Ishikawa (cell line): ENCODE measurements around the gene ITGA5.
A peak's percentile ranks its signal among the peaks of the same experiment; 100 is the strongest.

Experiments
- CEBPB ChIP-seq: IDR thresholded peaks from 2 replicates; pipeline ENCODE4 v1.6.1; 2012
- CREB1 ChIP-seq: IDR thresholded peaks from 2 replicates; pipeline ENCODE4 v1.6.1; 2012; ENCODE audit warnings: low read depth
- EGR1 ChIP-seq: IDR thresholded peaks from 2 replicates; pipeline ENCODE4 v1.6.1; 2012
- EP300 ChIP-seq: IDR thresholded peaks from 2 replicates; pipeline ENCODE4 v1.6.1; 2012; ENCODE audit warnings: borderline replicate concordance
- FOXM1 ChIP-seq: IDR thresholded peaks from 2 replicates; pipeline ENCODE4 v1.6.1; 2012; ENCODE audit warnings: low read depth, borderline replicate concordance
- NFIC ChIP-seq: IDR thresholded peaks from 2 replicates; pipeline ENCODE4 v1.6.1; 2012
- RAD21 ChIP-seq: IDR thresholded peaks from 2 replicates; pipeline ENCODE4 v1.6.1; 2012; ENCODE audit warnings: low read depth
- TAF1 ChIP-seq: IDR thresholded peaks from 2 replicates; pipeline ENCODE4 v1.6.1; 2012; ENCODE audit warnings: low read depth, mild to moderate bottlenecking
- TCF12 ChIP-seq: IDR thresholded peaks from 2 replicates; pipeline ENCODE4 v1.6.1; 2012; ENCODE audit warnings: low read depth
- TEAD4 ChIP-seq: IDR thresholded peaks from 2 replicates; pipeline ENCODE4 v1.6.1; 2012
- YY1 ChIP-seq: IDR thresholded peaks from 2 replicates; pipeline ENCODE4 v1.6.1; 2012; ENCODE audit warnings: low read depth
- ZBTB7A ChIP-seq: IDR thresholded peaks from 2 replicates; pipeline ENCODE4 v1.6.1; 2012; ENCODE audit warnings: low read depth
- TF ChIP-seq, protein P1 (sequence below): IDR thresholded peaks from 2 replicates; pipeline ENCODE4 v1.6.1; 2012; ENCODE audit warnings: low read depth, mild to moderate bottlenecking
- TF ChIP-seq, protein P2 (sequence below): IDR thresholded peaks from 2 replicates; pipeline ENCODE4 v1.6.1; 2012
- TF ChIP-seq, protein P3 (sequence below): IDR thresholded peaks from 2 replicates; pipeline ENCODE4 v1.6.1; 2012

Gene ITGA5

DNA sequence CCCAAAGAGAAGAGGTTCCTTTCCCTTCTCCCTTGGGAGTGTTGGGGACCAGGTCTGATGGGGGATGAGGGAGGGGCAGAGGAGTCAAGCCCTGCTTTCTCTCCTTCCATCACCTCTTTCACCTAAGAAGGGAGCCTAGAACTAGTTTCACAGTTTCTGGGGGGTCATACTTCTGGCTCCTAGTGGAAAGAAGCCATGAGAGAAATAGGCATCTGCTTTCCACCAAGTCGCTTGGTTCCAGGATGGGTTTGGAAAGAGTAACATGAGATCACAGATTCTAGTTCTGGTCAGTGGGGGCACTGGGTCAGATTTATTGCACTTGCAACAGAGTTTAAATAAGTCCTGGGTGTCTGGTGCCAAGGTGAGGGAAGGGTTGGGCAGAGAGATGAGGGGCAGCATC lies 24.1 kb downstream of the ITGA5 start:
- TF ChIP-seq FOXM1 (no peak), EP300 (no peak), EGR1 (no peak), RAD21 (no peak), YY1 (no peak)
- TF ChIP-seq, protein P1, sequence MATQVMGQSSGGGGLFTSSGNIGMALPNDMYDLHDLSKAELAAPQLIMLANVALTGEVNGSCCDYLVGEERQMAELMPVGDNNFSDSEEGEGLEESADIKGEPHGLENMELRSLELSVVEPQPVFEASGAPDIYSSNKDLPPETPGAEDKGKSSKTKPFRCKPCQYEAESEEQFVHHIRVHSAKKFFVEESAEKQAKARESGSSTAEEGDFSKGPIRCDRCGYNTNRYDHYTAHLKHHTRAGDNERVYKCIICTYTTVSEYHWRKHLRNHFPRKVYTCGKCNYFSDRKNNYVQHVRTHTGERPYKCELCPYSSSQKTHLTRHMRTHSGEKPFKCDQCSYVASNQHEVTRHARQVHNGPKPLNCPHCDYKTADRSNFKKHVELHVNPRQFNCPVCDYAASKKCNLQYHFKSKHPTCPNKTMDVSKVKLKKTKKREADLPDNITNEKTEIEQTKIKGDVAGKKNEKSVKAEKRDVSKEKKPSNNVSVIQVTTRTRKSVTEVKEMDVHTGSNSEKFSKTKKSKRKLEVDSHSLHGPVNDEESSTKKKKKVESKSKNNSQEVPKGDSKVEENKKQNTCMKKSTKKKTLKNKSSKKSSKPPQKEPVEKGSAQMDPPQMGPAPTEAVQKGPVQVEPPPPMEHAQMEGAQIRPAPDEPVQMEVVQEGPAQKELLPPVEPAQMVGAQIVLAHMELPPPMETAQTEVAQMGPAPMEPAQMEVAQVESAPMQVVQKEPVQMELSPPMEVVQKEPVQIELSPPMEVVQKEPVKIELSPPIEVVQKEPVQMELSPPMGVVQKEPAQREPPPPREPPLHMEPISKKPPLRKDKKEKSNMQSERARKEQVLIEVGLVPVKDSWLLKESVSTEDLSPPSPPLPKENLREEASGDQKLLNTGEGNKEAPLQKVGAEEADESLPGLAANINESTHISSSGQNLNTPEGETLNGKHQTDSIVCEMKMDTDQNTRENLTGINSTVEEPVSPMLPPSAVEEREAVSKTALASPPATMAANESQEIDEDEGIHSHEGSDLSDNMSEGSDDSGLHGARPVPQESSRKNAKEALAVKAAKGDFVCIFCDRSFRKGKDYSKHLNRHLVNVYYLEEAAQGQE, result no peak
- TF ChIP-seq, protein P2, sequence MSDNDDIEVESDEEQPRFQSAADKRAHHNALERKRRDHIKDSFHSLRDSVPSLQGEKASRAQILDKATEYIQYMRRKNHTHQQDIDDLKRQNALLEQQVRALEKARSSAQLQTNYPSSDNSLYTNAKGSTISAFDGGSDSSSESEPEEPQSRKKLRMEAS, result no peak

DNA sequence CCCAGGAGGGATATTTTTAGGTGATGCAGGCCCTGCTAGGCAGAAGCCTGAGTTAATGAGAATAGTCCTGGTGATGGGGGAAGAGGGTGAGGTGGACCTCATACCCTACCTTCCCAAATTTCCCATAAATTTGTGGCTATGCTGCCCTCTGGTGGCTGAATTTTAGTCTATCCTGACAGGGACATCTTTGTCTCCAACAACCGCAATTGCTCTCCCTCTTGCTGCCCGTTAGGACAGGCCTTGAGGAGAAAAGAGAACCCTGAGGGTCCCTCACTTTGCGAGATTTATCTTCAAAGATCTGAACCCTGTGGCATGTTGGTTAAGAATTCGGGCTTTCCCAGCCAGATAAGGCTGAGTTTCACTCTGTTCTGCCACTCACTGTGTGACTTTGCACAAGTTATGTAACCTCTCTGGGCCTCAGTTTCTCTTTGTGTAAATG lies 24.8 kb downstream of the ITGA5 start:
- TF ChIP-seq TCF12, result no peak
- TF ChIP-seq EGR1, result no peak
- TF ChIP-seq RAD21, result peak; percentile 76

DNA sequence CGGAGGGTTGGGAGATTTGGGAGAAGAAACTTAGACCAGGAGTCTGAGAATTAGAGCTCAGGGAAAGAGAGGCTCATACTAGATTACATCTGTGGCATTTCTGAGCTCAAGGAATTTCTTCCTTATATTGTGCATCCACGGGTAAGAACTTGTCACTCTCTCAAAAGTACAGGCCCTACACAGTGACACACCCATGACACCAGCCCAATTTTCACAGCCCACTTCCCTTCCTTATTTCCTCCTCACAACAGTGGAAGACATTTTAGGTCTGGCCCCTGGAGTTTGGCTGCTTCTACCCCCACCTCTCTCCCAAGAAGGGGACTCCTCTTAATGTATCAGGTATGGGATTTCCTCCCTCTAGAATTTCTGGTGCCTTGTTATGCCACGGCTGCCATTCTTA lies 25.3 kb downstream of the ITGA5 start:
- TF ChIP-seq CREB1 (no peak), FOXM1 (no peak), TEAD4 (no peak), NFIC (no peak), TCF12 (no peak), EGR1 (no peak), CEBPB (no peak), ZBTB7A (no peak), RAD21 (no peak), YY1 (no peak), EP300 (no peak), TAF1 (no peak)
- TF ChIP-seq, protein P2, result no peak
- TF ChIP-seq, protein P1, result no peak
- TF ChIP-seq, protein P3, sequence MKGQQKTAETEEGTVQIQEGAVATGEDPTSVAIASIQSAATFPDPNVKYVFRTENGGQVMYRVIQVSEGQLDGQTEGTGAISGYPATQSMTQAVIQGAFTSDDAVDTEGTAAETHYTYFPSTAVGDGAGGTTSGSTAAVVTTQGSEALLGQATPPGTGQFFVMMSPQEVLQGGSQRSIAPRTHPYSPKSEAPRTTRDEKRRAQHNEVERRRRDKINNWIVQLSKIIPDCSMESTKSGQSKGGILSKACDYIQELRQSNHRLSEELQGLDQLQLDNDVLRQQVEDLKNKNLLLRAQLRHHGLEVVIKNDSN, result no peak

DNA sequence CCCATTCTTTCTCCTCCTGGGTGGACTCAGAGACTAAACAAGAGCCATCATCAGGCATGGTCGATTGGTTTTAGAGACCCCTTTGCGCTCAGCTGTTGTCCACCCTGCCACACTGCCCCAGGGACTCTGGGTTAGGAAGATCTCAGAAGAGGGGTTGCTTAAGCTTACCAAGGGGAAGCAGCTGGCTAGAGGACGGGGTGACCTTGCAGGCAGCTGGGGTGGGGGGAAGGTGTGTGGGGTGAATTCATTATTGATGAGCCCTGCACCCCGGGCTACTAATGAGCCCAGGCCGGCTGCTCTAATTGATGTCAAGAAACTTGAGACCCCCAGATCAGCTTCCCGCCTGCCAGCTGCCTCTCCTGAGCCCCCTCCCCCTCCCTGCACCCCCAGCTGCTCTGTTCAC lies 25.9 kb downstream of the ITGA5 start:
- TF ChIP-seq NFIC (no peak), RAD21 (no peak), TAF1 (no peak), TEAD4 (no peak), CREB1 (no peak), EGR1 (no peak), EP300 (no peak), FOXM1 (no peak), ZBTB7A (no peak), TCF12 (no peak)
- TF ChIP-seq, protein P2, result no peak
- TF ChIP-seq, protein P3, result no peak

DNA sequence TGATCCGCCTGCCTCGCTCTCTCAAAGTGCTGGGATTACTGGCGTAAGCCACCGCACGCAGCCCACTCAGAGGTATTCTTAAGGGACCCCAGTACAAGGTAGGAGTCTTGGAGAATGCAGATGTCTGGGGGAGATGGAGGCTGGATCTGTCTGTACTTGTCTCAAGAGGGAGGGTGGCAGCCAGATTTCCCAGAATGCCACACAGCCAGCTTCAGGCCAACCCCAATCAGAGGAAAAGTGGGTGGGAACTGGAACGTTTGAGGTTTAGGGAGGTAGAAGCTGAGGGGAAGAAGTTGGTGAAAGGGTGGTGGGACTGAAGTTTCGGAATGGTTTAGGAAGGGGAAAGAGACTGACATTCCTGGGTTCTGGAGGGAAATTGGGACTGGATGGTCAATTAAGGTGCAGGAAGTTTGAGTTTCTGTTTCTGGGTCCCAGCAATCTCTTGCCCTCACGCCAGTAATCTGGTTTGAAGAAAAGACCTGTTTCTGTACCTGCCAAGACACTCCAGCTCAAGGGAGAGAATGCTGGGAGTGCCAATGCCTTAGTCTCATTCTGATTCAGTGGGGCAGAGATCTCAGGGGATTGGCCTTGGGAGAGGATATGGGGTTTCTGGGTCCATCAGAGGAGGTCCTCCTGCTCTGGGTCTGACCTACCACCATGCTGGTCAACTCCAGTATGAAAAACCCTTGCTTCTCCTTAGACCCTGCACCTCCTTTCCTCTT lies 26.4 kb downstream of the ITGA5 start:
- no peak for TF ChIP-seq TAF1
- no peak for TF ChIP-seq EP300
- TF ChIP-seq, protein P2, result no peak
- TF ChIP-seq EGR1, result no peak
- TF ChIP-seq ZBTB7A, result no peak
- no peak for TF ChIP-seq RAD21
- TF ChIP-seq, protein P3, result no peak
- TF ChIP-seq TCF12, result no peak
- no peak for TF ChIP-seq FOXM1
- no peak for TF ChIP-seq CREB1
- no peak for TF ChIP-seq NFIC
- TF ChIP-seq CEBPB, result no peak
- TF ChIP-seq, protein P1, result no peak
- no peak for TF ChIP-seq TEAD4
- no peak for TF ChIP-seq YY1
